GM12864 (cell line): ENCODE results near the gene SPNS2.

Experiments used
- DNase-seq: peaks from one replicate; pipeline ENCODE4 v3.0.0-alpha.2; 2011; ENCODE audit warnings: low read depth
- H3K4me3 ChIP-seq: 2 replicates; pipeline ENCODE4 v1.5.1; 2011; ENCODE audit warnings: mild to moderate bottlenecking, low read depth, low read length, control low read depth
- CTCF ChIP-seq: IDR thresholded peaks from 2 replicates; pipeline ENCODE4 v1.5.1; 2011; ENCODE audit warnings: low read depth, mild to moderate bottlenecking, moderate library complexity, low read length, control low read depth, inconsistent platforms; ENCODE audit errors: missing control alignments

The SPNS2 gene

DNA sequence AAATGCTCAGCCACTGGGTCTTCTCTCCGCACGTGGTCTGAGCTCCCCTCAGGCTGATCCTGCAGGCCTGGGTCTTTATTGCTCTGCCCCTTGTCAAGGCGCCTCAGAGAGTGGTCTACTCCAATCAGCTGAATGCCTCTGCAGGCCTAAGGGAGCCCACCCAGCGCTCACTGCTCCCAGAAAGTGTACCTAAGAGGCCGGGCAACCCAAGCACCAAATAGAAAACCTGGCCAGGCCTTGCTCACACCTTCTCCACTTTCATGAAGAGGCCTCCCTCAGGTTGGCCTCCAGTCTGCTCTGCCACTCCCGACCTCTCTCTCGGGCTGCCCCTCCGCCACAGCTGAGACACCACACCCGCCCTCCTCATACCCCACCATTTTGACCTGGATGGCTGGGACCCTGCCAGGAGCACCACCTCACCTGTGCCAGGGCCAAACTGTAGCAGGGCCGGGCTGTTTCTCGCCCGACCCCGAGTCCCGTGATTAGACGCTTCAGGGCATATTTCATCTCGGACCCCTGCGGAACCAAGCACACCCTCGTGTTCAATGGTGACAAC is 55.8 kb downstream of the SPNS2 start:
- no peak for TF ChIP-seq CTCF
- H3K4me3 ChIP-seq: peak overlapping the region; percentile 95
- DNase-seq: no peak

- peak; percentile 23 for TF ChIP-seq CTCF
- peak; percentile 89 for DNase-seq
- peak within 1 kb of the TSS; percentile 95 for H3K4me3 ChIP-seq
Measured at GRCh38 chr17:4554997-4555799, 56.5 kb downstream of the SPNS2 start, which contains the start of gene MYBBP1A. TSS of gene MYBBP1A (minus strand) at chr17:4555384. CDS start at chr17:4555324, 60 bp downstream.

DNA sequence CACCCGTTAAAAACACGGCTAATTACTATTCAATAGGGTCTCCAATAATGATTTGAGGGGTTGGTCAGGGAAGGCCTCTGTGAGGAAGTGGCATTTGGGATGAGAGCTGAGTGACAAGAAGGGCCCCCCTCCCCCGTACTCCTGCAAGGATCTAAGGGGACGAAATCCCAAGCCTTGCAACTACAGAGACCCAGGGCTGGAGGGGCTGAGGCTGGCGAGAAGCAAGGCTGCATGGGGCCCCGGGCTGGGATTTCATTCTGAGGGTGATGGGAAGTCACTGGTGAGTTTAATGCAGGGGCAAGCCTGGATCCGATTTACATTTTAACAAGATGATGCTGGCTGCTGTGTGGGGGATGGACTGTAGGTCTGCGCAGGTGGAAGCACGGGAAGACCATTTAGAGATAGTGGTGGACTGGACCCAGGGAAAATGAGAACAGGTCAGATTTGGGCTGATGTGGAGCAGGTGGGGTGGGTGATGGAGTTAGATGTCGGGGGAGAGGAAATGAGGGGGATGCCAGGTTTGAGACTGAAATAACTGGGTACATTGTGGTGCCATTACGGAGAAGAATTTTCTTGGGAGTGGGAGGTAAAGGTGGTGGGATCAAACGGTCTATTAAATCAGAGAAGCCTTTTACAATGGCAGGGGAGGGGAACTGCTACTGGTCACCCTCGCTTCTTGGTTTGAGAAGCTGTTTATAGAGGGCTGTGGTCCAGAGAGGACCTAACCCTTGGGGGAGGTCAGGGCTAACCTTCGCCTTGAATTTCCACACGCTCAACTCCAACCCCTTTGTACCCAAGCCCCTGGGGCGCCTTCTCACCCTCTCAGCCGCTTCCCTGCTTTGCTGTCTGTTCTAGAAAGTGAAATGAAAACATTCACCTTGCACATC is 57.4 kb downstream of the SPNS2 start:
- peak overlapping the region; percentile 95 for H3K4me3 ChIP-seq
- no peak for DNase-seq
- TF ChIP-seq CTCF: no peak

GRCh38 chr17:4556996-4557395 is 58.3 kb downstream of the SPNS2 start:
- H3K4me3 ChIP-seq: no peak overlapping the region
- no peak for TF ChIP-seq CTCF
- no peak for DNase-seq

DNA sequence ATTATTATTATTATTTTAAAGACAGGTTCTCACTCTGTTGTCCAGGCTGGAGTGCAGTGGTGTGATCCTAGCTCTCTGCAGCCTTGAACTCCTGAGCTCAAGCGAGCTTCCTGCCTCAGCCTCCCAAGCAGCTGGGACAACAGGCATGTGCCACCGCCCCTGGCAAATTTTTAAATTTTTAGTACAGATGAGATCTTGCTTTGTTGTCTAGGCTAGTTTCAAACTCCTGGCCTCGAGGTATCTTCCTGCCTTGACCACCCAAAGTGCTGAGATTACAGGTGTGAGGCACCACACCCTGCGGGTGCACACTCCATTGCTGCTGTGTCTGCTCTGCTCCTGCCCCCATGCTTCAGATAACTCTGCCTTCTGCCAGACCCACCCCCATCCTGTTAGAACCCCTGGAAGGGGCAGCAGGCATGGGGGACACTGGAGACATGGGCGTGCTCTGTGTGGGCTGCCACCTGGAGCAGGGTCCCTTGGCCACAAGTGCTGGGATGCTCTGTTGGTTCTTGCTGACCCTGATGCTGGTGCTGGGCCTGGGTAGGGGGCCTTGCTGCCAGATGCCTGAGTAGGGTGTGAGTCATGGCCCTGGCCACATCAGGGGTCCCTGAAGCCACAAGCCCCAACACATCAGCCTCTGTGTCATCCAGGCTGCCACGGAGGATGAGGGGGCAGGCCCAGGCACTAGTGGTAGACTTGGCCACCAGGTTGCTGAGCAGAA is 59.1 kb downstream of the SPNS2 start:
- TF ChIP-seq CTCF: no peak
- no peak overlapping the region for H3K4me3 ChIP-seq
- DNase-seq: no peak

DNA sequence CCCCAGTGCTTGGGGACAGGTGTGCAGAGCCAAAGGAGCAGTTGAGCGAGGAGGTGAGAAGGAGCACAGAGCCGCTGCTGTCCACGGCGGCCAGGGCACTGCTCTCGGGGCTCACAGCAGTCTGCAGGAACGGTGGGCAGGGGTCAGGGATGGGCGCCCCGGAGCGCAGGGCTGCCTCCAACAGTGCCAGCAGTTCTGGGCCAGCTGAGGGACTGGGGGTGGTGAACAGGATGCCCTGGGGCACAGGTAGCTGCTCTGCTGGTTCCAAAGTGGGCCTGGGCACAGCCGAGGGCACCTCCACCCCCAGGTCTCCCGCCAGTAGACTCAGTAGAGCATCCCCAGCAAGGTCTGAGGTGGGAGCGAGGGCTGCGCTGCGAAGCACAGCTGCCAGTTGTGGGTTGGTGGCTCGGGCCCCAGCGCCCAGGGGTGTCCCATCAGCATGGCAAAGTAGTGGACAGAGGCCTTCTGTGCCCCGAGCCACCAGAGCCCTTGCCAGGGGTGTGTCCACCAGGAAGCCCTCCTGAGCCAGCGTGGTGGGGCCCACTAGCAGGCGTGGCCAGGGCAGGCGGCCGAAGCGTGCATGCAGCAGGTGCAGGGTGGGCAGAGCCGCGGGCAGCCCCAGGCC is 59.8 kb downstream of the SPNS2 start:
- H3K4me3 ChIP-seq: no peak overlapping the region
- no peak for TF ChIP-seq CTCF
- no peak for DNase-seq
